Measurements from ENCODE around the gene KCTD16. TPM values are rescaled to one million over a fixed set of nuclear protein-coding genes. Genes with fewer than 3 reads are reported as not detected.
A peak's percentile ranks its signal among the peaks of the same experiment; 100 is the strongest.

The KCTD16 gene
- total RNA-seq, 1 experiment from 2014 or later: not detected

DNA sequence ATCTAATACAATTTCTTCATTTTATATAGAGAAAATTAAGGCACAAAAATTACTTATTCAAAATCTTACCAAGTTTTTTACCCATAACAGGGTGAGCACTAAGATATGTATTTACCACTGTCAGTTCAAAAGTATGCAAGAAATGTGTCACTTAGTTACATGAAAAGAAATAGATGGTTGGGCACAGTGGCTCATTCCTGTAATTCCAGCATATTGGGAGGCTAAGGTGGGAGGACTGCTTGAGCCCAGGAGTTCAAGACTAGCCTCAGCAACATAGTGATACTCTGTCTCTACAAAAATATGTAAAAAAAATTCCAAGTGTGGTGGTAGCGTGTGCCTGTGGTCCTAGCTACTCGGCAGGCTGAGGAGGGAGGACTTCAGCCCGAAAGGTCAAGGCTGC lies 19.6 kb upstream of the KCTD16 start:
- in situ Hi-C loops (cut with HindIII; ENCODE audit: low sequenced_read_pairs): no loop called here
- DNase-seq (ENCODE audit: low spot score): no peak

DNA sequence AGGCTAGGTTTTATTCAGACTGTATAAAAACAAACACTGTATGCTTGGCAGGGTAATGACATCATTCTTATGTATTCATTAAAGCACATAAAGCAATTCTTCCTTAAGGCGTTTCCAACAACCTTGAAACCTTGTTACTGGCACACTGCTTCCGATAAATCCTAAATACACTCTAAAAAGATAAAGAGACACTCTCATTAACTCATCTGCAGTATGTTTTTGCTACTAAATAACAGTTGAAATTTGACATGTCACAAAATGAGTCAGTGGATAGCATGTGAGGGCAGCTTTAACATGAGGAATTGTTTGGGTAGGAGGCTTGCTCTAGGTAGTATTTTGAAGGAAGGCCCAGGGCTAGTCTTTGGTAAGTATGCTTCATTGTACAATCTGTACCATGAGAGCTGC lies 13.9 kb upstream of the KCTD16 start:
- DNase-seq (ENCODE audit: low spot score): no peak
- in situ Hi-C loops (cut with HindIII; ENCODE audit: low sequenced_read_pairs): no loop called here

GRCh38 chr5:144162686-144163085 lies 8.0 kb upstream of the KCTD16 start:
- DNase-seq (ENCODE audit: low spot score): no peak
- in situ Hi-C loops (cut with HindIII; ENCODE audit: low sequenced_read_pairs): no loop called here

DNA sequence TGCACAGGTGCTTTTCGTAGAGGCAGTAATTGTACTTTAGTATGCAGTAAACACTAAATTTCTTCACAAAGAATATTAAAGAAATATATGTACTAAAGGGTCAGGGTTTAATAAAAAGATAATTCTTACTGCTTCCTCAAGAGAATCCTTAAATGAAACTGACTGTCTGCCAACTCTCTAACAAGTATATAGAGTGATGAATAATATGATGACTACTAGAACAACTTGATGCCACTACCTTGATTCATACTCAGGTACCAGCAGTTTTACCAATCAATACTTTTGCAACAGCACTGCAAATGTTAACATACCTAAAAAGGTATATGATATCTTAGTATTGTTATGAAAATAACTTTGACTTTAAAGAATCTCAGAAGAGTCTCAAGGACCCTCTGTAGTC lies 4.0 kb upstream of the KCTD16 start:
- in situ Hi-C loops (cut with HindIII; ENCODE audit: low sequenced_read_pairs): no loop called here
- DNase-seq (ENCODE audit: low spot score): no peak

- DNase-seq (ENCODE audit: low spot score): no peak
- in situ Hi-C loops (cut with HindIII; ENCODE audit: low sequenced_read_pairs): no loop called here
Observed at GRCh38 chr5:144167998-144168397, 2.7 kb upstream of the KCTD16 start.

DNA sequence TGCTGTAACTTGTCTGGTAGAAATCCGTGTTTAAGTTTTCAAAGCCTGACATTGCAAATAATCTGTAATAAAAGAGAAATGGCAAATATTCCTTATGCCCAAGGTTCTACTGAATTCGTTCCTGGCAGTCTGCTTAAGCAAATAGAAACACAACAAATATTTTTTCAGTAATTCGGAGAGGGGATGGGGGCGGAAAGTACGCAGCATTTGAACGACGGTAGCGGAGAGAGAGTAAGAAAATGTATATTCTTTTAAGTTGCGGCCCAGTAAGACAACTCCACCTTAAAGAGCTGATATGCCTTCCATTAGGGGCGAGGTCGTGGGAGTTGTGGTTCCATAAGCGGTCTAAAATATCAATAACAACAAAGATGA lies 783 bp upstream of the KCTD16 start:
- DNase-seq (ENCODE audit: low spot score): no peak

DNA sequence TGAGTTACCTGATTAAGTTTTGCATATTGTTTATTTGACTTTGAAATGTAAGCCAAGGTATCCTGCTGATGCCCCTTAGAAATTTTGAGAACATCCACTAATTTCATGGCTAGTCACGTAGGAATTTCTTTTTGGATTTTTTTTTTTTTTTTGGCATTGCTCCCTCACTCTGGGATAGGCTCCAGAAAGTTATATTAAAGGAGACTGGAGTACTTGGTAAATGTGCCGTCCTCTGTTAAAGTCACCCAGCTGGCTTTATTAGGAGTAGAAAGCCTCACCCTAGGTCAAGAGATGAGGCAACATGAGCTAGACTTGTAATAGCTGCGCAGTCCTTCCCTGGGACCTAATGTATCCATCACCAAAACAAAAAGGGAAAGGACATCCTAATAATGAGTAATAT lies 3.1 kb downstream of the KCTD16 start:
- in situ Hi-C loops (cut with HindIII; ENCODE audit: low sequenced_read_pairs): no loop called here
- no peak for DNase-seq (ENCODE audit: low spot score)

More for the DNA sequence above, 783 bp upstream of the KCTD16 start:
- in situ Hi-C loops (cut with HindIII; ENCODE audit: low sequenced_read_pairs): no loop called here

DNA sequence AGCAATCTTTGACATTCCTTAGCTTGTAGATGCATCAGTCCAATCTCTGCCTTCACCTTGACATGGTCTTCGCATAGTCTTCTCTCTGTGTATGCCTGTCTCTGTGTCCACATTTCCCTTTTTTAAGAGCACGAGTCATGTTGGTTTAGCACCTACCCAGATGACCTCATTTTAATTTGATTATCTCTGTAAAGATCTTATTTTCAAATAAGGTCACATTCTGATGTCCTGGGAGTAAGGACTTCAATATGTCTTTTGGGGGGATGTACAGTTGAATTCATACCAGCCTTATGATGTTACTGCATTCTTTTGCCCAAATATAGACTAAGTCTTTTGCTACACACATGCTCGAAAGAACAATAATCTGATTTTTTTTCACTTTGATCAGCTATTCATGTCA lies 6.9 kb downstream of the KCTD16 start:
- in situ Hi-C loops (cut with HindIII; ENCODE audit: low sequenced_read_pairs): no loop called here
- no peak for DNase-seq (ENCODE audit: low spot score)

- in situ Hi-C loops (cut with HindIII; ENCODE audit: low sequenced_read_pairs): no loop called here
- DNase-seq (ENCODE audit: low spot score): no peak
Observed at GRCh38 chr5:144179226-144179625, 8.6 kb downstream of the KCTD16 start.

GRCh38 chr5:144183254-144183889 lies 12.7 kb downstream of the KCTD16 start:
- in situ Hi-C loops (cut with HindIII; ENCODE audit: low sequenced_read_pairs): no loop called here
- peak; percentile 43 for DNase-seq (ENCODE audit: low spot score)

GRCh38 chr5:144187699-144188294 lies 17.1 kb downstream of the KCTD16 start:
- in situ Hi-C loops (cut with HindIII; ENCODE audit: low sequenced_read_pairs): no loop called here

DNA sequence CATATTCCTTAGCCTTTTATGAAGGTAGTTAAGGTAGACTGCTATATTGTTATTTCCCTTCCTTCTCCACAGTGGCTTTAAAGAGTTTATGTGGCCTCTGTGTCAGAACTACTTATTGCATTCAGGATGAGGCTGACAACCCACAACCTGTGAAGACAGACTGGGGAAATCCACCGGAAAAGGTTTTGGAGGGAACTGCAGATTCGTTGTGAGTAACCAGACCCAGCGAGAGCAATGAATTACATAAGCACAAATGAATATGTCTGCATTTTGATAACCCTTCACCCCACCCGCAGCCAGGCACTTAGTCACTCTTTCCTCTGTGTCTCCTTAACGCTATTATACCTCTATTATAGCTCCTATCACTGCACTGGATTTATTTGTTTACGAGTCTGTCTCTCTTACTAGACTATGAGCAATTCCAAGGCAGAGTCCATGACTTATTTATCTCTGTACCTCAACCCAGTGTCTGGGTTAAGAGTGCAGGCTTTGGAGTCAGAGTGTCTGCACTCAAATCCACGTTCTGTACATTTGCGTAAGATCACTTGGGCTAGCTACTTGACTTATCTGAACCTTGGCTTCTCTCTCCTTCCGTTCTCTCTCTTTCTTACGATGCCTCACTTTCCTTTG lies 19.2 kb downstream of the KCTD16 start:
- no peak for DNase-seq (ENCODE audit: low spot score)
- in situ Hi-C loops (cut with HindIII; ENCODE audit: low sequenced_read_pairs): no loop called here

More at GRCh38 chr5:144187699-144188294, 17.1 kb downstream of the KCTD16 start:
- DNase-seq (ENCODE audit: low spot score): no peak

DNA sequence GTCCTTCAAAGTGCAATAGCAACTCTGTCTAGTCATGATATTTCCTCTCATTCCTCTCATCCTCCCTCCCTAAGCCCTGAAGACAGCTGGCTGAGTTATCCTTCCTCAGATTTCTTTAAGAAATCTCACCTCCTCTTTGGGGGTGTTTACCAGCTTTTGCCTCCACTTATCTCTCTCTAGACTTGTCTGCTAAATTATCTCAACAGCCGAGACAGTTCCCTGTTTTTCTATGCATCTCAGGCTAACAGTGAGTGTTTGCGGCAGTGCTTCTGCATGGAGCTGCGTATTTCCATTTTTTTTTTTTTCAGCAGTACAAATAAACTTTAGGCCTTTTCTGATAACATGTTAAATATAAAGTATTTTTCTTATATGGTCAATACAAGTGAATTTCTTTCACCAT lies 20.9 kb downstream of the KCTD16 start:
- DNase-seq (ENCODE audit: low spot score): no peak
- in situ Hi-C loops (cut with HindIII; ENCODE audit: low sequenced_read_pairs): no loop called here

GRCh38 chr5:144191998-144192397 lies 21.3 kb downstream of the KCTD16 start:
- in situ Hi-C loops (cut with HindIII; ENCODE audit: low sequenced_read_pairs): no loop called here
- peak; percentile 25 for DNase-seq (ENCODE audit: low spot score)

- in situ Hi-C loops (cut with HindIII; ENCODE audit: low sequenced_read_pairs): no loop called here
Observed at GRCh38 chr5:144192661-144193060, 22.0 kb downstream of the KCTD16 start.

GRCh38 chr5:144194144-144194543 lies 23.5 kb downstream of the KCTD16 start:
- in situ Hi-C loops (cut with HindIII; ENCODE audit: low sequenced_read_pairs): no loop called here
- no peak for DNase-seq (ENCODE audit: low spot score)

More at GRCh38 chr5:144192661-144193060, 22.0 kb downstream of the KCTD16 start:
- no peak for DNase-seq (ENCODE audit: low spot score)

- in situ Hi-C loops (cut with HindIII; ENCODE audit: low sequenced_read_pairs): no loop called here
- DNase-seq (ENCODE audit: low spot score): no peak
Observed at GRCh38 chr5:144195448-144195847, 24.8 kb downstream of the KCTD16 start.

- in situ Hi-C loops (cut with HindIII; ENCODE audit: low sequenced_read_pairs): no loop called here
Observed at GRCh38 chr5:144196612-144197011, 25.9 kb downstream of the KCTD16 start.

DNA sequence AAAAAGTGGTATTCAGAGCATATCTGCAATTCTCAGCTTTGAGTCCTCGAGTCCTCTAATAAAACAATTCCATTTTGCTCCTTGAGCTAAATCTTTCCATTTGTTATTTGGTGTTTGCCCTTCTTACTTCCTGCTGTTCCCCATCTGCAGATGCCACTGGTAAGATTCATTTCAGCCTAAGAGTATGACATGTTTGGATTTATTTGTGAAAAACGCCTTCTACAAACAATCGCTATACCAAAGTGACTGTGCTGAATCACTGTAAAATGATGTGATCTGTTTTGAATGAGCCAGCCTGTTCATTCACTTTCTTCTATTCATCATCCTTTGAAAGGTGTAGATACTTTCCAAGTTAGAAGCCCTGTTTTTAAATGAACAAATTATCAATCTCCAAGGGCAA lies 27.7 kb downstream of the KCTD16 start:
- in situ Hi-C loops (cut with HindIII; ENCODE audit: low sequenced_read_pairs): no loop called here
- no peak for DNase-seq (ENCODE audit: low spot score)

More at GRCh38 chr5:144196612-144197011, 25.9 kb downstream of the KCTD16 start:
- DNase-seq (ENCODE audit: low spot score): no peak

DNA sequence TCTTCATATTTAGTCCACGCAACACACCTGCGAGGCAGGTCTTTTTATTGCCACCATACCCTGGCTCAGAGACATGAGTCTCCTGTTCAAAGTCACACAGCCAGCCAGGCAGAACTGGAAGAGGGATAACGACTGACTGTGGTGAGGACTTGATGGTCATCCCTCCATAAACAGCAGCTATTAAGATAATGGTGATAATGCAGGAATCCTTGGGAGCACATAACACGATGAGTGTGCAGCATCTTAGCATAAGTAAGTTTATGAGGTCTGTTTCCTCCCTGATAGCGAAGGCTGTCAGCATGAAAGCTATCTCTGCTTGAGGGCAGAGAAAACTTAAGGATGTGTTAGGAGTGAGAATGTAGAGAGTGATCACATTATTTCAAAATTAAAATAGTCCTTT lies 30.9 kb downstream of the KCTD16 start:
- in situ Hi-C loops (cut with HindIII; ENCODE audit: low sequenced_read_pairs): no loop called here

GRCh38 chr5:144202072-144202471 lies 31.4 kb downstream of the KCTD16 start:
- DNase-seq (ENCODE audit: low spot score): peak; percentile 12
- in situ Hi-C loops (cut with HindIII; ENCODE audit: low sequenced_read_pairs): no loop called here

More for the DNA sequence above, 30.9 kb downstream of the KCTD16 start:
- no peak for DNase-seq (ENCODE audit: low spot score)

Data from G401 (cell line).